Dendritic cell treated with granulocyte-macrophage colony-stimulating factor and Interleukin-4, amounts not matched to agents 40 ng/mL and 50 ng/mL, for 4 days (primary cell): ENCODE results near the gene PVALB.
A peak's percentile ranks its signal among the peaks of the same experiment; 100 is the strongest.

Experiments
- H3K27ac Mint-ChIP-seq: one replicate; pipeline ENCODE4 v1.8.0; 2022; ENCODE audit warnings: mild to moderate bottlenecking, mixed read lengths
- H3K27me3 Mint-ChIP-seq: one replicate; pipeline ENCODE4 v1.8.0; 2022; ENCODE audit warnings: mild to moderate bottlenecking, mixed read lengths
- H3K36me3 Mint-ChIP-seq: one replicate; pipeline ENCODE4 v1.8.0; 2022; ENCODE audit warnings: low read depth, mixed read lengths
- H3K4me1 Mint-ChIP-seq: one replicate; pipeline ENCODE4 v1.8.0; 2022; ENCODE audit warnings: low read depth, mixed read lengths
- H3K4me3 Mint-ChIP-seq: one replicate; pipeline ENCODE4 v1.8.0; 2022; ENCODE audit warnings: mild to moderate bottlenecking, moderate library complexity, mixed read lengths
- H3K9me3 Mint-ChIP-seq: one replicate; pipeline ENCODE4 v1.8.0; 2022; ENCODE audit warnings: mixed read lengths
- intact Hi-C: fragments of 100-400 bp; cut with micrococcal nuclease; formaldehyde crosslinking; loops from one replicate; pipeline ENCODE4 v1.15.0; 2022

The PVALB gene

GRCh38 chr22:36856121-36856791 lies 39.4 kb upstream of the PVALB start:
- peaks cover 58% of the 10 kb centered on the region for H3K4me1 Mint-ChIP-seq
- H3K27ac Mint-ChIP-seq: peak overlapping the region; percentile 40
- peaks cover 5% of the 10 kb centered on the region for H3K27me3 Mint-ChIP-seq
- no peaks in the 10 kb centered on the region for H3K9me3 Mint-ChIP-seq
- no peaks in the 10 kb centered on the region for H3K36me3 Mint-ChIP-seq
- peak overlapping the region; percentile 63 for H3K4me3 Mint-ChIP-seq
- intact Hi-C loops: loop anchor here (1.0 to 2.0 kb wide), 3 partner anchors 57 to 122 kb away; partner anchors contain the start of gene CSF2RB

- intact Hi-C loops: no loop called here
- Mint-ChIP-seq H3K4me3 (no peak overlapping the region), H3K36me3 (no peaks in the 10 kb centered on the region), H3K4me1 (peaks cover 53% of the 10 kb centered on the region), H3K9me3 (no peaks in the 10 kb centered on the region), H3K27ac (no peak overlapping the region), H3K27me3 (peaks cover 12% of the 10 kb centered on the region)
These were observed 38.6 kb upstream of the PVALB start for GRCh38 chr22:36855478-36855877.

GRCh38 chr22:36853407-36854099 lies 36.7 kb upstream of the PVALB start:
- intact Hi-C loops: loop anchor here (5.0 kb wide), 1 partner anchor 306 kb away; no protein-coding TSS in a partner anchor
- H3K4me1 Mint-ChIP-seq: peaks cover 34% of the 10 kb centered on the region

GRCh38 chr22:36852056-36852973 lies 35.5 kb upstream of the PVALB start:
- Mint-ChIP-seq H3K36me3 (no peaks in the 10 kb centered on the region), H3K9me3 (no peaks in the 10 kb centered on the region), H3K4me1 (peaks cover 22% of the 10 kb centered on the region), H3K27me3 (peaks cover 38% of the 10 kb centered on the region), H3K4me3 (no peak overlapping the region), H3K27ac (peak overlapping the region; percentile 83)
- intact Hi-C loops: loop anchor here (5.0 kb wide), 1 partner anchor 305 kb away; no protein-coding TSS in a partner anchor

More at GRCh38 chr22:36853407-36854099, 36.7 kb upstream of the PVALB start:
- Mint-ChIP-seq H3K27ac (peak overlapping the region; percentile 83), H3K9me3 (no peaks in the 10 kb centered on the region), H3K36me3 (no peaks in the 10 kb centered on the region), H3K4me3 (peak overlapping the region; percentile 44), H3K27me3 (peaks cover 28% of the 10 kb centered on the region)

- Mint-ChIP-seq H3K4me3 (no peak overlapping the region), H3K27me3 (peaks cover 54% of the 10 kb centered on the region), H3K9me3 (no peaks in the 10 kb centered on the region), H3K36me3 (no peaks in the 10 kb centered on the region), H3K27ac (no peak overlapping the region), H3K4me1 (peaks cover 8% of the 10 kb centered on the region)
- intact Hi-C loops: loop anchor here (5.0 kb wide), 1 partner anchor 303 kb away; no protein-coding TSS in a partner anchor
These were observed 33.8 kb upstream of the PVALB start for GRCh38 chr22:36850682-36851081.

GRCh38 chr22:36850056-36850455 lies 33.2 kb upstream of the PVALB start:
- intact Hi-C loops: loop anchor here (5.0 kb wide), 1 partner anchor 303 kb away; no protein-coding TSS in a partner anchor
- Mint-ChIP-seq H3K4me3 (no peak overlapping the region), H3K36me3 (no peaks in the 10 kb centered on the region)

GRCh38 chr22:36846949-36847348 lies 30.1 kb upstream of the PVALB start:
- intact Hi-C loops: no loop called here
- Mint-ChIP-seq H3K4me3 (no peak overlapping the region), H3K27me3 (peaks cover 83% of the 10 kb centered on the region), H3K9me3 (no peaks in the 10 kb centered on the region), H3K36me3 (no peaks in the 10 kb centered on the region), H3K4me1 (no peaks in the 10 kb centered on the region), H3K27ac (no peak overlapping the region)

More at GRCh38 chr22:36850056-36850455, 33.2 kb upstream of the PVALB start:
- H3K4me1 Mint-ChIP-seq: peaks cover 8% of the 10 kb centered on the region
- peaks cover 61% of the 10 kb centered on the region for H3K27me3 Mint-ChIP-seq
- H3K27ac Mint-ChIP-seq: no peak overlapping the region
- H3K9me3 Mint-ChIP-seq: no peaks in the 10 kb centered on the region

GRCh38 chr22:36846271-36846670 lies 29.4 kb upstream of the PVALB start:
- Mint-ChIP-seq H3K4me3 (no peak overlapping the region), H3K36me3 (no peaks in the 10 kb centered on the region), H3K4me1 (no peaks in the 10 kb centered on the region), H3K27me3 (peaks cover 85% of the 10 kb centered on the region), H3K9me3 (no peaks in the 10 kb centered on the region), H3K27ac (no peak overlapping the region)
- intact Hi-C loops: no loop called here

- H3K4me1 Mint-ChIP-seq: peaks cover 10% of the 10 kb centered on the region
- H3K4me3 Mint-ChIP-seq: no peak overlapping the region
- peaks cover 17% of the 10 kb centered on the region for H3K9me3 Mint-ChIP-seq
- peaks cover 84% of the 10 kb centered on the region for H3K27me3 Mint-ChIP-seq
- intact Hi-C loops: loop anchor here (5.0 kb wide), 1 partner anchor 38 kb away; no protein-coding TSS in a partner anchor
- H3K36me3 Mint-ChIP-seq: peaks cover 11% of the 10 kb centered on the region
- no peak overlapping the region for H3K27ac Mint-ChIP-seq
These were observed 23.3 kb upstream of the PVALB start for GRCh38 chr22:36840106-36840505.

GRCh38 chr22:36839356-36840073 lies 22.7 kb upstream of the PVALB start:
- Mint-ChIP-seq H3K36me3 (peaks cover 11% of the 10 kb centered on the region), H3K4me3 (no peak overlapping the region), H3K27me3 (peaks cover 83% of the 10 kb centered on the region), H3K27ac (no peak overlapping the region), H3K9me3 (peaks cover 20% of the 10 kb centered on the region), H3K4me1 (peaks cover 10% of the 10 kb centered on the region)
- intact Hi-C loops: loop anchor here (5.0 kb wide), 1 partner anchor 37 kb away; no protein-coding TSS in a partner anchor

- Mint-ChIP-seq H3K9me3 (peaks cover 31% of the 10 kb centered on the region), H3K27me3 (peaks cover 82% of the 10 kb centered on the region), H3K4me1 (peaks cover 13% of the 10 kb centered on the region), H3K36me3 (peaks cover 16% of the 10 kb centered on the region), H3K27ac (no peak overlapping the region), H3K4me3 (no peak overlapping the region)
- intact Hi-C loops: no loop called here
These were observed 21.5 kb upstream of the PVALB start for GRCh38 chr22:36838119-36839030.

GRCh38 chr22:36835903-36836302 lies 19.1 kb upstream of the PVALB start:
- H3K36me3 Mint-ChIP-seq: peaks cover 20% of the 10 kb centered on the region

More at GRCh38 chr22:36835903-36836302, 19.1 kb upstream of the PVALB start:
- H3K9me3 Mint-ChIP-seq: peaks cover 48% of the 10 kb centered on the region
- peaks cover 87% of the 10 kb centered on the region for H3K27me3 Mint-ChIP-seq
- intact Hi-C loops: no loop called here
- peaks cover 37% of the 10 kb centered on the region for H3K4me1 Mint-ChIP-seq
- H3K4me3 Mint-ChIP-seq: no peak overlapping the region
- no peak overlapping the region for H3K27ac Mint-ChIP-seq
